ENCODE results near the gene COBL.

GRCh38 chr7:50983850-50984249 is 332.8 kb downstream of the COBL start:
- TF ChIP-seq CTCF (IDR thresholded peaks at IDR 0.05) (no peak), POLR2A (IDR thresholded peaks at IDR 0.05) (no peak), POLR2AphosphoS5 (IDR thresholded peaks at IDR 0.05) (no peak)
